Body of pancreas (tissue), 4 donors: ENCODE data around the gene CASP4.

Source experiments
- POLR2A ChIP-seq, 3 donors: fragments of 450-650 bp; IDR thresholded peaks; one replicate each; pipeline ENCODE4 v1.6.1; 2016; ENCODE audit warnings: antibody characterized with exemption in 3 of 3, mild to moderate bottlenecking in 2 of 3
- TF ChIP-seq, protein P1 (sequence below), 7 experiments: fragments of 450-650 bp in 4 of 7; fragments of 200-600 bp in 3 of 7; sonication (generic) in 3 of 7; IDR thresholded peaks; one replicate each; pipeline ENCODE4 v1.5.1; 2016 to 2019; ENCODE audit warnings: antibody characterized with exemption in 7 of 7

DNA sequence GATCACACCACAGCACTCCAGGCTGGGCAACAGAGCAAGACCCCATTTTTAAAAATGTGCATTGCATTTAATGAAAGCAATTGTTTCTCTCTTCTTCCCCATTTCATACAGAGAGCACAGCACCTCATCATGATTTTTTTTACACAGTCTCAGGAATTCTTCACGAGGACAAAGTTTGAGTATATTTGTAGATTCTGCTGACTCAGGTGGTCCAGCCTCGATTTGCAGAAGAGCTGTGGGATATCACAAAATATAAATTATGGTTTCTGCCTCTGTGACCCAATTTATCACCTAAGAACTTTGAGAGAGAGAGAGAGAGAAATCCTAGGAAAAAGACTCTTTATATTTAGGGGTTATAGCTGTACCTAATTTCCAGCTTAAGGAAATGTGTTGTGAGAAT lies 34.8 kb upstream of the CASP4 start:
- TF ChIP-seq, protein P1, sequence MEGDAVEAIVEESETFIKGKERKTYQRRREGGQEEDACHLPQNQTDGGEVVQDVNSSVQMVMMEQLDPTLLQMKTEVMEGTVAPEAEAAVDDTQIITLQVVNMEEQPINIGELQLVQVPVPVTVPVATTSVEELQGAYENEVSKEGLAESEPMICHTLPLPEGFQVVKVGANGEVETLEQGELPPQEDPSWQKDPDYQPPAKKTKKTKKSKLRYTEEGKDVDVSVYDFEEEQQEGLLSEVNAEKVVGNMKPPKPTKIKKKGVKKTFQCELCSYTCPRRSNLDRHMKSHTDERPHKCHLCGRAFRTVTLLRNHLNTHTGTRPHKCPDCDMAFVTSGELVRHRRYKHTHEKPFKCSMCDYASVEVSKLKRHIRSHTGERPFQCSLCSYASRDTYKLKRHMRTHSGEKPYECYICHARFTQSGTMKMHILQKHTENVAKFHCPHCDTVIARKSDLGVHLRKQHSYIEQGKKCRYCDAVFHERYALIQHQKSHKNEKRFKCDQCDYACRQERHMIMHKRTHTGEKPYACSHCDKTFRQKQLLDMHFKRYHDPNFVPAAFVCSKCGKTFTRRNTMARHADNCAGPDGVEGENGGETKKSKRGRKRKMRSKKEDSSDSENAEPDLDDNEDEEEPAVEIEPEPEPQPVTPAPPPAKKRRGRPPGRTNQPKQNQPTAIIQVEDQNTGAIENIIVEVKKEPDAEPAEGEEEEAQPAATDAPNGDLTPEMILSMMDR (IDR thresholded peaks at IDR 0.05) = no peak
- no peak for TF ChIP-seq POLR2A (IDR thresholded peaks at IDR 0.05)
